ENCODE data around the gene GAMT.

GRCh38 chr19:1363599-1363998 is 37.7 kb downstream of the GAMT start:
- no peak for TF ChIP-seq SP1 (IDR thresholded peaks at IDR 0.05)
- TF ChIP-seq HDGF (IDR thresholded peaks at IDR 0.05; ENCODE audit: borderline replicate concordance), result no peak
- no peak for TF ChIP-seq LEF1 (IDR thresholded peaks at IDR 0.05; ENCODE audit: borderline replicate concordance)
- TF ChIP-seq NFRKB (IDR thresholded peaks at IDR 0.05), result no peak
- no peak for TF ChIP-seq TARDBP (IDR thresholded peaks at IDR 0.05)
